ENCODE data around the gene CBY2. TPM values are rescaled to one million over a fixed set of nuclear protein-coding genes. Genes with fewer than 3 reads are reported as not detected.

CBY2 gene
- total and polyA plus RNA-seq, 4 donors = not detected

- WGBS (ENCODE audit: insufficient coverage) = 11% methylated on average over 1 of the region's 1 CpG
- Histone ChIP-seq H3K4me1 (ENCODE audit: control insufficient read depth, insufficient read depth, low read length) (no peaks in the 10 kb centered on the region), H3K4me3 (ENCODE audit: low read depth, low read length) (no peak overlapping the region), H3K27ac (ENCODE audit: low read depth, low read length) (no peak overlapping the region), H3K36me3 (ENCODE audit: control insufficient read depth, insufficient read depth, low read length) (no peaks in the 10 kb centered on the region), H3K27me3 (ENCODE audit: control insufficient read depth, insufficient read depth, low read length) (no peaks in the 10 kb centered on the region), H3K9me3 (ENCODE audit: control insufficient read depth, insufficient read depth, low read length) (no peaks in the 10 kb centered on the region)
- DNase-seq (ENCODE audit: low read depth in 4 of 6, low spot score in 6 of 6) = peak in 2 of 6 donors; percentile 54 to 69
These were observed 27.2 kb upstream of the CBY2 start for GRCh38 chr13:45674908-45675307.

GRCh38 chr13:45678282-45678681 lies 23.8 kb upstream of the CBY2 start:
- Histone ChIP-seq H3K36me3 (ENCODE audit: control insufficient read depth, insufficient read depth, low read length) (no peaks in the 10 kb centered on the region), H3K4me3 (ENCODE audit: low read depth, low read length) (no peak overlapping the region), H3K27ac (ENCODE audit: low read depth, low read length) (no peak overlapping the region), H3K9me3 (ENCODE audit: control insufficient read depth, insufficient read depth, low read length) (no peaks in the 10 kb centered on the region), H3K4me1 (ENCODE audit: control insufficient read depth, insufficient read depth, low read length) (peaks cover 5% of the 10 kb centered on the region), H3K27me3 (ENCODE audit: control insufficient read depth, insufficient read depth, low read length) (no peaks in the 10 kb centered on the region)
- no peak for DNase-seq (ENCODE audit: low read depth in 4 of 6, low spot score in 6 of 6)

- peak in 2 of 6 donors; percentile 25 to 79 for DNase-seq (ENCODE audit: low read depth in 4 of 6, low spot score in 6 of 6)
These were observed 21.0 kb upstream of the CBY2 start for GRCh38 chr13:45681113-45681512.

GRCh38 chr13:45682494-45683008 lies 19.6 kb upstream of the CBY2 start:
- H3K4me3 ChIP-seq (ENCODE audit: low read depth, low read length) = no peak overlapping the region
- peak in 1 of 6 donors; percentile 28 for DNase-seq (ENCODE audit: low read depth in 4 of 6, low spot score in 6 of 6)
- no peaks in the 10 kb centered on the region for H3K9me3 ChIP-seq (ENCODE audit: control insufficient read depth, insufficient read depth, low read length)
- H3K36me3 ChIP-seq (ENCODE audit: control insufficient read depth, insufficient read depth, low read length) = no peaks in the 10 kb centered on the region
- WGBS (ENCODE audit: insufficient coverage) = 100% methylated on average over 1 of the region's 3 CpGs
- H3K27me3 ChIP-seq (ENCODE audit: control insufficient read depth, insufficient read depth, low read length) = no peaks in the 10 kb centered on the region
- no peak overlapping the region for H3K27ac ChIP-seq (ENCODE audit: low read depth, low read length)
- peaks cover 5% of the 10 kb centered on the region for H3K4me1 ChIP-seq (ENCODE audit: control insufficient read depth, insufficient read depth, low read length)

More at GRCh38 chr13:45681113-45681512, 21.0 kb upstream of the CBY2 start:
- Histone ChIP-seq H3K27ac (ENCODE audit: low read depth, low read length) (no peak overlapping the region), H3K36me3 (ENCODE audit: control insufficient read depth, insufficient read depth, low read length) (no peaks in the 10 kb centered on the region), H3K4me1 (ENCODE audit: control insufficient read depth, insufficient read depth, low read length) (peaks cover 5% of the 10 kb centered on the region), H3K9me3 (ENCODE audit: control insufficient read depth, insufficient read depth, low read length) (no peaks in the 10 kb centered on the region), H3K27me3 (ENCODE audit: control insufficient read depth, insufficient read depth, low read length) (no peaks in the 10 kb centered on the region), H3K4me3 (ENCODE audit: low read depth, low read length) (no peak overlapping the region)
- WGBS (ENCODE audit: insufficient coverage) = 35% methylated on average over 2 of the region's 6 CpGs

- Histone ChIP-seq H3K36me3 (ENCODE audit: control insufficient read depth, insufficient read depth, low read length) (no peaks in the 10 kb centered on the region), H3K9me3 (ENCODE audit: control insufficient read depth, insufficient read depth, low read length) (no peaks in the 10 kb centered on the region), H3K27me3 (ENCODE audit: control insufficient read depth, insufficient read depth, low read length) (no peaks in the 10 kb centered on the region), H3K27ac (ENCODE audit: low read depth, low read length) (no peak overlapping the region), H3K4me1 (ENCODE audit: control insufficient read depth, insufficient read depth, low read length) (peaks cover 7% of the 10 kb centered on the region), H3K4me3 (ENCODE audit: low read depth, low read length) (no peak overlapping the region)
- no peak for DNase-seq (ENCODE audit: low read depth in 4 of 6, low spot score in 6 of 6)
- WGBS (ENCODE audit: insufficient coverage) = 59% methylated on average over 3 of the region's 3 CpGs
These were observed 18.4 kb upstream of the CBY2 start for GRCh38 chr13:45683701-45684100.

GRCh38 chr13:45688577-45688976 lies 13.5 kb upstream of the CBY2 start:
- H3K27me3 ChIP-seq (ENCODE audit: control insufficient read depth, insufficient read depth, low read length) = no peaks in the 10 kb centered on the region
- H3K36me3 ChIP-seq (ENCODE audit: control insufficient read depth, insufficient read depth, low read length) = no peaks in the 10 kb centered on the region
- peaks cover 2% of the 10 kb centered on the region for H3K4me1 ChIP-seq (ENCODE audit: control insufficient read depth, insufficient read depth, low read length)
- no peak overlapping the region for H3K4me3 ChIP-seq (ENCODE audit: low read depth, low read length)
- H3K9me3 ChIP-seq (ENCODE audit: control insufficient read depth, insufficient read depth, low read length) = no peaks in the 10 kb centered on the region
- no peak overlapping the region for H3K27ac ChIP-seq (ENCODE audit: low read depth, low read length)
- DNase-seq (ENCODE audit: low read depth in 4 of 6, low spot score in 6 of 6) = peak in 2 of 6 donors; percentile 28 to 60
- WGBS (ENCODE audit: insufficient coverage) = 71% methylated on average over 1 of the region's 4 CpGs

GRCh38 chr13:45690636-45691035 lies 11.5 kb upstream of the CBY2 start:
- DNase-seq (ENCODE audit: low read depth in 4 of 6, low spot score in 6 of 6) = no peak
- 87% methylated on average over 2 of the region's 2 CpGs for WGBS (ENCODE audit: insufficient coverage)
- no peak overlapping the region for H3K27ac ChIP-seq (ENCODE audit: low read depth, low read length)

GRCh38 chr13:45691251-45691650 lies 10.9 kb upstream of the CBY2 start:
- peak in 1 of 6 donors; percentile 28 for DNase-seq (ENCODE audit: low read depth in 4 of 6, low spot score in 6 of 6)
- Histone ChIP-seq H3K4me1 (ENCODE audit: control insufficient read depth, insufficient read depth, low read length) (peaks cover 2% of the 10 kb centered on the region), H3K27ac (ENCODE audit: low read depth, low read length) (no peak overlapping the region), H3K9me3 (ENCODE audit: control insufficient read depth, insufficient read depth, low read length) (no peaks in the 10 kb centered on the region), H3K36me3 (ENCODE audit: control insufficient read depth, insufficient read depth, low read length) (no peaks in the 10 kb centered on the region), H3K4me3 (ENCODE audit: low read depth, low read length) (no peak overlapping the region), H3K27me3 (ENCODE audit: control insufficient read depth, insufficient read depth, low read length) (no peaks in the 10 kb centered on the region)
- WGBS (ENCODE audit: insufficient coverage) = 98% methylated on average over 4 of the region's 4 CpGs

More at GRCh38 chr13:45690636-45691035, 11.5 kb upstream of the CBY2 start:
- no peaks in the 10 kb centered on the region for H3K9me3 ChIP-seq (ENCODE audit: control insufficient read depth, insufficient read depth, low read length)
- H3K27me3 ChIP-seq (ENCODE audit: control insufficient read depth, insufficient read depth, low read length) = no peaks in the 10 kb centered on the region
- H3K36me3 ChIP-seq (ENCODE audit: control insufficient read depth, insufficient read depth, low read length) = no peaks in the 10 kb centered on the region
- H3K4me1 ChIP-seq (ENCODE audit: control insufficient read depth, insufficient read depth, low read length) = peaks cover 2% of the 10 kb centered on the region
- no peak overlapping the region for H3K4me3 ChIP-seq (ENCODE audit: low read depth, low read length)

GRCh38 chr13:45691667-45692066 lies 10.5 kb upstream of the CBY2 start:
- H3K9me3 ChIP-seq (ENCODE audit: control insufficient read depth, insufficient read depth, low read length) = no peaks in the 10 kb centered on the region
- no peak overlapping the region for H3K4me3 ChIP-seq (ENCODE audit: low read depth, low read length)
- no CpG with 5 or more reads among the region's 1 CpG for WGBS (ENCODE audit: insufficient coverage)
- H3K27ac ChIP-seq (ENCODE audit: low read depth, low read length) = no peak overlapping the region
- no peaks in the 10 kb centered on the region for H3K27me3 ChIP-seq (ENCODE audit: control insufficient read depth, insufficient read depth, low read length)
- no peaks in the 10 kb centered on the region for H3K36me3 ChIP-seq (ENCODE audit: control insufficient read depth, insufficient read depth, low read length)
- H3K4me1 ChIP-seq (ENCODE audit: control insufficient read depth, insufficient read depth, low read length) = peaks cover 2% of the 10 kb centered on the region
- DNase-seq (ENCODE audit: low read depth in 4 of 6, low spot score in 6 of 6) = no peak

- Histone ChIP-seq H3K27ac (ENCODE audit: low read depth, low read length) (no peak overlapping the region), H3K4me1 (ENCODE audit: control insufficient read depth, insufficient read depth, low read length) (no peaks in the 10 kb centered on the region), H3K36me3 (ENCODE audit: control insufficient read depth, insufficient read depth, low read length) (no peaks in the 10 kb centered on the region), H3K4me3 (ENCODE audit: low read depth, low read length) (no peak overlapping the region), H3K9me3 (ENCODE audit: control insufficient read depth, insufficient read depth, low read length) (no peaks in the 10 kb centered on the region), H3K27me3 (ENCODE audit: control insufficient read depth, insufficient read depth, low read length) (no peaks in the 10 kb centered on the region)
- WGBS (ENCODE audit: insufficient coverage) = no CpG with 5 or more reads among the region's 5 CpGs
- no peak for DNase-seq (ENCODE audit: low read depth in 4 of 6, low spot score in 6 of 6)
These were observed 6.9 kb upstream of the CBY2 start for GRCh38 chr13:45695198-45695730.
